ENCODE data around the gene SLC25A42.

The SLC25A42 gene

GRCh38 chr19:19054939-19055440, 8.8 kb upstream of the SLC25A42 start:
- H3K27ac ChIP-seq (ENCODE audit: insufficient read depth in 1 of 2, low read depth in 1 of 2, low read length in 2 of 2, poor library complexity in 1 of 2, severe bottlenecking in 2 of 2) = no peak overlapping the region
- no peak overlapping the region for H3K4me3 ChIP-seq (ENCODE audit: control insufficient read depth in 1 of 7, extremely low read depth in 1 of 7, insufficient read depth in 4 of 7, low read depth in 2 of 7, low read length in 6 of 7)
- H3K4me1 ChIP-seq (ENCODE audit: control extremely low read depth in 1 of 4, control insufficient read depth in 4 of 4, insufficient read depth in 4 of 4, low read length in 3 of 4) = no peaks in the 10 kb centered on the region
- no peak for DNase-seq
- POLR2A ChIA-PET = no interaction called here
- peaks cover 15 to 88% (median 67%) of the 10 kb centered on the region in 4 experiments for H3K36me3 ChIP-seq (ENCODE audit: control insufficient read depth in 4 of 4, insufficient read depth in 4 of 4, low read length in 3 of 4)
- no peaks in the 10 kb centered on the region for H3K9me3 ChIP-seq (ENCODE audit: control extremely low read depth in 1 of 5, control insufficient read depth in 4 of 5, insufficient read depth in 2 of 5, low read depth in 1 of 5, low read length in 4 of 5)
- WGBS (ENCODE audit: insufficient coverage) = 97% methylated on average over 19 of the region's 19 CpGs
- CTCF ChIA-PET = interaction anchor here (0.8 to 2.3 kb wide), 10 partner anchors 12 to 115 kb away, joined by 3 to 8 read pairs (median 4); partner anchors contain the start of gene MEF2B
- no peaks in the 10 kb centered on the region for H3K27me3 ChIP-seq (replicated peaks in 2 of 5; ENCODE audit: control insufficient read depth in 4 of 5, insufficient read depth in 5 of 5, low read length in 4 of 5)

- Histone ChIP-seq H3K4me3 (ENCODE audit: control insufficient read depth in 1 of 7, extremely low read depth in 1 of 7, insufficient read depth in 4 of 7, low read depth in 2 of 7, low read length in 6 of 7) (no peak overlapping the region), H3K27me3 (replicated peaks in 2 of 5; ENCODE audit: control insufficient read depth in 4 of 5, insufficient read depth in 5 of 5, low read length in 4 of 5) (no peaks in the 10 kb centered on the region), H3K27ac (ENCODE audit: insufficient read depth in 1 of 2, low read depth in 1 of 2, low read length in 2 of 2, poor library complexity in 1 of 2, severe bottlenecking in 2 of 2) (no peak overlapping the region), H3K36me3 (ENCODE audit: control insufficient read depth in 4 of 4, insufficient read depth in 4 of 4, low read length in 3 of 4) (peaks cover 14 to 90% (median 62%) of the 10 kb centered on the region in 4 experiments), H3K9me3 (ENCODE audit: control extremely low read depth in 1 of 5, control insufficient read depth in 4 of 5, insufficient read depth in 2 of 5, low read depth in 1 of 5, low read length in 4 of 5) (no peaks in the 10 kb centered on the region), H3K4me1 (ENCODE audit: control extremely low read depth in 1 of 4, control insufficient read depth in 4 of 4, insufficient read depth in 4 of 4, low read length in 3 of 4) (no peaks in the 10 kb centered on the region)
- CTCF ChIA-PET = interaction anchor here (0.8 to 2.3 kb wide), 6 partner anchors 16 to 86 kb away, joined by 3 to 8 read pairs (median 5); no protein-coding TSS in a partner anchor
- no peak for DNase-seq
- POLR2A ChIA-PET = no interaction called here
- 91% methylated on average over 8 of the region's 13 CpGs for WGBS (ENCODE audit: insufficient coverage)
Observed at GRCh38 chr19:19055701-19056100, 8.1 kb upstream of the SLC25A42 start.

GRCh38 chr19:19056636-19057275, 7.0 kb upstream of the SLC25A42 start:
- H3K9me3 ChIP-seq (ENCODE audit: control extremely low read depth in 1 of 5, control insufficient read depth in 4 of 5, insufficient read depth in 2 of 5, low read depth in 1 of 5, low read length in 4 of 5) = no peaks in the 10 kb centered on the region
- CTCF ChIA-PET = interaction anchor here (0.9 to 1.2 kb wide), 2 partner anchors 19 to 79 kb away, joined by 3 read pairs; no protein-coding TSS in a partner anchor
- no peak overlapping the region for H3K27ac ChIP-seq (ENCODE audit: insufficient read depth in 1 of 2, low read depth in 1 of 2, low read length in 2 of 2, poor library complexity in 1 of 2, severe bottlenecking in 2 of 2)
- no peak for DNase-seq
- H3K4me1 ChIP-seq (ENCODE audit: control extremely low read depth in 1 of 4, control insufficient read depth in 4 of 4, insufficient read depth in 4 of 4, low read length in 3 of 4) = no peaks in the 10 kb centered on the region
- whole genome bisulfite sequencing (ENCODE audit: insufficient coverage) = 83% methylated on average over 9 of the region's 9 CpGs
- POLR2A ChIA-PET = no interaction called here
- no peaks in the 10 kb centered on the region for H3K27me3 ChIP-seq (replicated peaks in 2 of 5; ENCODE audit: control insufficient read depth in 4 of 5, insufficient read depth in 5 of 5, low read length in 4 of 5)
- peaks cover 12 to 90% (median 52%) of the 10 kb centered on the region in 4 experiments for H3K36me3 ChIP-seq (ENCODE audit: control insufficient read depth in 4 of 4, insufficient read depth in 4 of 4, low read length in 3 of 4)
- H3K4me3 ChIP-seq (ENCODE audit: control insufficient read depth in 1 of 7, extremely low read depth in 1 of 7, insufficient read depth in 4 of 7, low read depth in 2 of 7, low read length in 6 of 7) = no peak overlapping the region

GRCh38 chr19:19057317-19057716, 6.5 kb upstream of the SLC25A42 start:
- 95% methylated on average over 10 of the region's 13 CpGs for WGBS (ENCODE audit: insufficient coverage)
- DNase-seq = no peak

GRCh38 chr19:19057720-19058119, 6.1 kb upstream of the SLC25A42 start:
- CTCF ChIA-PET = interaction anchor here (1.2 to 2.0 kb wide), 3 partner anchors 10 to 90 kb away, joined by 3 to 5 read pairs (median 4); no protein-coding TSS in a partner anchor
- WGBS (ENCODE audit: insufficient coverage) = 100% methylated on average over 6 of the region's 7 CpGs
- POLR2A ChIA-PET = no interaction called here
- H3K4me1 ChIP-seq (ENCODE audit: control extremely low read depth in 1 of 4, control insufficient read depth in 4 of 4, insufficient read depth in 4 of 4, low read length in 3 of 4) = peaks cover 0 to under 1% (median 0%) of the 10 kb centered on the region in 4 experiments
- H3K36me3 ChIP-seq (ENCODE audit: control insufficient read depth in 4 of 4, insufficient read depth in 4 of 4, low read length in 3 of 4) = peaks cover 12 to 85% (median 47%) of the 10 kb centered on the region in 4 experiments
- no peaks in the 10 kb centered on the region for H3K27me3 ChIP-seq (replicated peaks in 2 of 5; ENCODE audit: control insufficient read depth in 4 of 5, insufficient read depth in 5 of 5, low read length in 4 of 5)
- H3K9me3 ChIP-seq (ENCODE audit: control extremely low read depth in 1 of 5, control insufficient read depth in 4 of 5, insufficient read depth in 2 of 5, low read depth in 1 of 5, low read length in 4 of 5) = no peaks in the 10 kb centered on the region
- DNase-seq = no peak
- H3K4me3 ChIP-seq (ENCODE audit: control insufficient read depth in 1 of 7, extremely low read depth in 1 of 7, insufficient read depth in 4 of 7, low read depth in 2 of 7, low read length in 6 of 7) = no peak overlapping the region
- no peak overlapping the region for H3K27ac ChIP-seq (ENCODE audit: insufficient read depth in 1 of 2, low read depth in 1 of 2, low read length in 2 of 2, poor library complexity in 1 of 2, severe bottlenecking in 2 of 2)

More at GRCh38 chr19:19057317-19057716, 6.5 kb upstream of the SLC25A42 start:
- Histone ChIP-seq H3K36me3 (ENCODE audit: control insufficient read depth in 4 of 4, insufficient read depth in 4 of 4, low read length in 3 of 4) (peaks cover 12 to 89% (median 49%) of the 10 kb centered on the region in 4 experiments), H3K4me3 (ENCODE audit: control insufficient read depth in 1 of 7, extremely low read depth in 1 of 7, insufficient read depth in 4 of 7, low read depth in 2 of 7, low read length in 6 of 7) (no peak overlapping the region), H3K9me3 (ENCODE audit: control extremely low read depth in 1 of 5, control insufficient read depth in 4 of 5, insufficient read depth in 2 of 5, low read depth in 1 of 5, low read length in 4 of 5) (no peaks in the 10 kb centered on the region), H3K27me3 (replicated peaks in 2 of 5; ENCODE audit: control insufficient read depth in 4 of 5, insufficient read depth in 5 of 5, low read length in 4 of 5) (no peaks in the 10 kb centered on the region), H3K27ac (ENCODE audit: insufficient read depth in 1 of 2, low read depth in 1 of 2, low read length in 2 of 2, poor library complexity in 1 of 2, severe bottlenecking in 2 of 2) (no peak overlapping the region), H3K4me1 (ENCODE audit: control extremely low read depth in 1 of 4, control insufficient read depth in 4 of 4, insufficient read depth in 4 of 4, low read length in 3 of 4) (no peaks in the 10 kb centered on the region)
- ChIA-PET POLR2A (no interaction called here), CTCF (interaction anchor here (1.2 to 2.0 kb wide), 2 partner anchors 10 to 79 kb away, joined by 3 to 4 read pairs; no protein-coding TSS in a partner anchor)

- peaks cover 0 to 9% (median 6%) of the 10 kb centered on the region in 4 experiments for H3K4me1 ChIP-seq (ENCODE audit: control extremely low read depth in 1 of 4, control insufficient read depth in 4 of 4, insufficient read depth in 4 of 4, low read length in 3 of 4)
- no peak for DNase-seq
- H3K4me3 ChIP-seq (ENCODE audit: control insufficient read depth in 1 of 7, extremely low read depth in 1 of 7, insufficient read depth in 4 of 7, low read depth in 2 of 7, low read length in 6 of 7) = no peak overlapping the region
- peaks cover 9 to 71% (median 41%) of the 10 kb centered on the region in 4 experiments for H3K36me3 ChIP-seq (ENCODE audit: control insufficient read depth in 4 of 4, insufficient read depth in 4 of 4, low read length in 3 of 4)
- POLR2A ChIA-PET = no interaction called here
- peak overlapping the region in 1 of 2 experiments; percentile 51 for H3K27ac ChIP-seq (ENCODE audit: insufficient read depth in 1 of 2, low read depth in 1 of 2, low read length in 2 of 2, poor library complexity in 1 of 2, severe bottlenecking in 2 of 2)
- CTCF ChIA-PET = interaction anchor here (1.3 to 2.0 kb wide), 5 partner anchors 8 to 88 kb away, joined by 3 to 6 read pairs (median 5); no protein-coding TSS in a partner anchor
- H3K9me3 ChIP-seq (ENCODE audit: control extremely low read depth in 1 of 5, control insufficient read depth in 4 of 5, insufficient read depth in 2 of 5, low read depth in 1 of 5, low read length in 4 of 5) = no peaks in the 10 kb centered on the region
- 88% methylated on average over 14 of the region's 17 CpGs for WGBS (ENCODE audit: insufficient coverage)
- H3K27me3 ChIP-seq (replicated peaks in 2 of 5; ENCODE audit: control insufficient read depth in 4 of 5, insufficient read depth in 5 of 5, low read length in 4 of 5) = no peaks in the 10 kb centered on the region
Observed at GRCh38 chr19:19059018-19059836, 4.6 kb upstream of the SLC25A42 start.
